ENCODE data around the gene CDCA3. TPM values are rescaled to one million over a fixed set of nuclear protein-coding genes. Genes with fewer than 3 reads are reported as not detected.

Gene CDCA3
- total RNA-seq, 1 donor from 2014 or later = 3.2 TPM

DNA sequence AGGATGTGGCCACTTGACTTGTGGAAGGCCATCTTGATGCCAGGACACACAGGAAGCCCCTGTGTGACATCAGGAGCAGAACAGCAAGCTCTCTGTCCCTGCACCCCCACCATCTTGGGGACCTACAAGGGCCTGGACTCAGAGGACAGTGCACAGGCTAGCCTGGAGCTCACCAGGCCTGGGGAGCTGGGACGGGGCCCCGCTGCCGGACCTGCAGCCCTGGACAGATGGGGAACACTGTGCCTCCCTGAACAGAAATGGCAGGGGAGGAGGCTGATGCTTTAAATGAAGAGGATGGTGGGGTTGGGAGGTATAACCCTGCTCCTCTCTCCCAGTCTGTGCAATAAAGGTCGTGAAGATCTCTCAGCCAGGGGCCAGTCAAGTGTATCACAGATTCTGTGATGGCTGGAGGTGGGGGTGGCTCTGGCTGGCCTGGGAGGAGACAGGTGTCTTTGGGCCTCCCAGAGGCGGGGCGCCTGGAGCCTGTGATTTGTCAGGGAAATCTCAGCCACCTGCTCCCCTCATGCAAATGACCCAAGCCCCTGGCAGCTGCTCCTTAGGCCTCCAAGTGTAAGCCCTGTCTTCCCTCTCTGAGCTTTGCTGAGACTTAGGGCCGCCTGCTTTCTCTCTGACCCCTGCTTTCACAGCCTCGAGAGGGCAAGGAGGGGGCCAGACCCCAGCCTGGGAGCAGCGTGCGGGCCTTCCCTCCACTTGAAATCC, 11.4 kb downstream of the CDCA3 start:
- peaks cover 11% of the 10 kb centered on the region for H3K36me3 Mint-ChIP-seq (ENCODE audit: low read depth, unreplicated experiment)
- no peak for FAIRE-seq

DNA sequence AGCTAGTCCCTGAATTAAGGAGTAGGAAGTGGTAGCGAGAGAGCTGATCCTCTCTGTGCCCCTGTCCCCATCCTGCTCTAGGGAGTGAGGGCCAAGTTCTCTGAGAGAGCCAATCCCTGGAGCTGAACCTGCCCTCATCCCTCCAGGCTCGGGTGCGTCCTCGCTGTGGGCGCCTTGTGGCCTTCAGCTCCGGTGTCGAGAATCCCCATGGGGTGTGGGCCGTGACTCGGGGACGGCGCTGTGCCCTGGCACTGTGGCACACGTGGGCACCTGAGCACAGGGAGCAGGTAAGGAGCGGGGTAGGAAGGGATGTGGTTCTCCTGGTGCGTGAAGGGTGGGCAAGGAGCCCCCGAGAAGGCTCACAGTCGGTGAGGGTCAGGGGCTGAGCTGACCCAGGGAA, 12.2 kb downstream of the CDCA3 start:
- H3K27me3 ChIP-seq (ENCODE audit: insufficient read depth, low read length) = no peaks in the 10 kb centered on the region
- no peaks in the 10 kb centered on the region for H3K79me2 ChIP-seq (ENCODE audit: insufficient read depth, low read length)
- Mint-ChIP-seq H3K4me1 (ENCODE audit: low read depth, unreplicated experiment) (no peaks in the 10 kb centered on the region), H3K27me3 (ENCODE audit: low read depth, unreplicated experiment) (no peaks in the 10 kb centered on the region), H3K36me3 (ENCODE audit: low read depth, unreplicated experiment) (peaks cover 11% of the 10 kb centered on the region), H3K9me3 (ENCODE audit: unreplicated experiment) (no peaks in the 10 kb centered on the region), H3K4me3 (ENCODE audit: unreplicated experiment) (no peak overlapping the region), H3K27ac (ENCODE audit: unreplicated experiment) (no peak overlapping the region)
- FAIRE-seq (no peak), DNase-seq (ENCODE audit: low read depth) (no peak)
- no peaks in the 10 kb centered on the region for H3K4me1 ChIP-seq (ENCODE audit: insufficient read depth, low read length)
- no peaks in the 10 kb centered on the region for H3K9me3 ChIP-seq (ENCODE audit: insufficient read depth, low read depth, low read length)
- H3K27ac ChIP-seq (ENCODE audit: low read depth, low read length) = no peak overlapping the region
- no peak overlapping the region for H3K9ac ChIP-seq (ENCODE audit: low read length)
- H3K4me3 ChIP-seq (ENCODE audit: insufficient read depth, low read depth, low read length) = no peak overlapping the region
- no peak overlapping the region for H3K4me2 ChIP-seq (ENCODE audit: low read length)
- peaks cover 34% of the 10 kb centered on the region for H3K36me3 ChIP-seq (ENCODE audit: insufficient read depth, low read length)
- TF ChIP-seq, protein P1, sequence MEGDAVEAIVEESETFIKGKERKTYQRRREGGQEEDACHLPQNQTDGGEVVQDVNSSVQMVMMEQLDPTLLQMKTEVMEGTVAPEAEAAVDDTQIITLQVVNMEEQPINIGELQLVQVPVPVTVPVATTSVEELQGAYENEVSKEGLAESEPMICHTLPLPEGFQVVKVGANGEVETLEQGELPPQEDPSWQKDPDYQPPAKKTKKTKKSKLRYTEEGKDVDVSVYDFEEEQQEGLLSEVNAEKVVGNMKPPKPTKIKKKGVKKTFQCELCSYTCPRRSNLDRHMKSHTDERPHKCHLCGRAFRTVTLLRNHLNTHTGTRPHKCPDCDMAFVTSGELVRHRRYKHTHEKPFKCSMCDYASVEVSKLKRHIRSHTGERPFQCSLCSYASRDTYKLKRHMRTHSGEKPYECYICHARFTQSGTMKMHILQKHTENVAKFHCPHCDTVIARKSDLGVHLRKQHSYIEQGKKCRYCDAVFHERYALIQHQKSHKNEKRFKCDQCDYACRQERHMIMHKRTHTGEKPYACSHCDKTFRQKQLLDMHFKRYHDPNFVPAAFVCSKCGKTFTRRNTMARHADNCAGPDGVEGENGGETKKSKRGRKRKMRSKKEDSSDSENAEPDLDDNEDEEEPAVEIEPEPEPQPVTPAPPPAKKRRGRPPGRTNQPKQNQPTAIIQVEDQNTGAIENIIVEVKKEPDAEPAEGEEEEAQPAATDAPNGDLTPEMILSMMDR (IDR thresholded peaks at IDR 0.05; ENCODE audit: insufficient read depth, low read depth, low read length) = no peak
- TF ChIP-seq EZH2 (IDR thresholded peaks at IDR 0.05; ENCODE audit: insufficient read depth, low read length) = no peak
- H4K20me1 ChIP-seq (ENCODE audit: insufficient read depth, low read length) = peaks cover 27% of the 10 kb centered on the region
- no peak overlapping the region for H2AFZ ChIP-seq (ENCODE audit: low read depth, low read length)

More for the DNA sequence above, 11.4 kb downstream of the CDCA3 start:
- H3K9me3 Mint-ChIP-seq (ENCODE audit: unreplicated experiment) = no peaks in the 10 kb centered on the region
- Histone ChIP-seq H3K36me3 (ENCODE audit: insufficient read depth, low read length) (peaks cover 32% of the 10 kb centered on the region), H3K79me2 (ENCODE audit: insufficient read depth, low read length) (no peaks in the 10 kb centered on the region), H3K27ac (ENCODE audit: low read depth, low read length) (no peak overlapping the region), H3K4me3 (ENCODE audit: insufficient read depth, low read depth, low read length) (no peak overlapping the region), H3K4me1 (ENCODE audit: insufficient read depth, low read length) (no peaks in the 10 kb centered on the region), H3K9ac (ENCODE audit: low read length) (no peak overlapping the region), H3K9me3 (ENCODE audit: insufficient read depth, low read depth, low read length) (no peaks in the 10 kb centered on the region), H4K20me1 (ENCODE audit: insufficient read depth, low read length) (peaks cover 26% of the 10 kb centered on the region), H2AFZ (ENCODE audit: low read depth, low read length) (no peak overlapping the region), H3K4me2 (ENCODE audit: low read length) (no peak overlapping the region), H3K27me3 (ENCODE audit: insufficient read depth, low read length) (no peaks in the 10 kb centered on the region)
- no peak for TF ChIP-seq EZH2 (IDR thresholded peaks at IDR 0.05; ENCODE audit: insufficient read depth, low read length)
- TF ChIP-seq, protein P1 (IDR thresholded peaks at IDR 0.05; ENCODE audit: insufficient read depth, low read depth, low read length) = no peak
- DNase-seq (ENCODE audit: low read depth) = no peak
- no peaks in the 10 kb centered on the region for H3K27me3 Mint-ChIP-seq (ENCODE audit: low read depth, unreplicated experiment)
- H3K27ac Mint-ChIP-seq (ENCODE audit: unreplicated experiment) = no peak overlapping the region
- no peaks in the 10 kb centered on the region for H3K4me1 Mint-ChIP-seq (ENCODE audit: low read depth, unreplicated experiment)
- no peak overlapping the region for H3K4me3 Mint-ChIP-seq (ENCODE audit: unreplicated experiment)

DNA sequence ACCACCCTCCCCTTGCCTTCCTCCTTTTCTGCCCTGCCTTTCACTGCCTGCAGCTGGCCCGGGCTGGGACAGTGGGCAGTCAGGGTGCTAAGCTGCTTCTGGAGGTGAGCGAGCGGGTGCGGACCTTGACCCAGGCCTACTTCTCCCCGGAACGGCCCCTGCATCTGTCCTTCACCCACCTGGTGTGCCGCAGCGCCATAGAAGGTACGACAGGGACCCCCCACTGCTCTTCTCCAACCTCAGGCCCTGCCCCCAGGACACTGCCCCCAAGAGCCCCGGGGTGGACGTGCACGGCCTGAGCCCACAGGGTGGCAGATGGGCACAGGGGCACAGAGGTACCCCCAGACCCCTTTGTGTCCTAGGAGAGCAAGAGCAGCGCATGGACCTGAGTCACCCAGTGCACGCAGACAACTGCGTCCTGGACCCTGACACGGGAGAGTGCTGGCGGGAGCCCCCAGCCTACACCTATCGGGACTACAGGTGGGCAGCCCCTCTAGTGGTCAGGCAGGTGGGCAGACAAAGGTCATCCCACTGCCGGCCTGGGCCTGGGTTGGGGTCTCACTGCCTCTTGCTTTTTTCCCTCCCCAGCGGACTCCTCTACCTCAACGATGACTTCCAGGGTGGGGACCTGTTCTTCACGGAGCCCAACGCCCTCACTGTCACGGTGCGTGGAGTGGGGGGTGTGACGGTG, 13.6 kb downstream of the CDCA3 start:
- H3K27ac ChIP-seq (ENCODE audit: low read depth, low read length) = no peak overlapping the region
- Mint-ChIP-seq H3K4me3 (ENCODE audit: unreplicated experiment) (no peak overlapping the region), H3K9me3 (ENCODE audit: unreplicated experiment) (no peaks in the 10 kb centered on the region), H3K27ac (ENCODE audit: unreplicated experiment) (no peak overlapping the region), H3K4me1 (ENCODE audit: low read depth, unreplicated experiment) (no peaks in the 10 kb centered on the region), H3K27me3 (ENCODE audit: low read depth, unreplicated experiment) (no peaks in the 10 kb centered on the region), H3K36me3 (ENCODE audit: low read depth, unreplicated experiment) (peaks cover 7% of the 10 kb centered on the region)
- H3K27me3 ChIP-seq (ENCODE audit: insufficient read depth, low read length) = no peaks in the 10 kb centered on the region
- H3K4me3 ChIP-seq (ENCODE audit: insufficient read depth, low read depth, low read length) = no peak overlapping the region
- no peak for TF ChIP-seq EZH2 (IDR thresholded peaks at IDR 0.05; ENCODE audit: insufficient read depth, low read length)
- TF ChIP-seq, protein P1 (IDR thresholded peaks at IDR 0.05; ENCODE audit: insufficient read depth, low read depth, low read length) = no peak
- no peaks in the 10 kb centered on the region for H3K9me3 ChIP-seq (ENCODE audit: insufficient read depth, low read depth, low read length)
- H3K9ac ChIP-seq (ENCODE audit: low read length) = no peak overlapping the region
- no peaks in the 10 kb centered on the region for H3K79me2 ChIP-seq (ENCODE audit: insufficient read depth, low read length)
- no peaks in the 10 kb centered on the region for H3K4me1 ChIP-seq (ENCODE audit: insufficient read depth, low read length)
- peaks cover 34% of the 10 kb centered on the region for H3K36me3 ChIP-seq (ENCODE audit: insufficient read depth, low read length)
- H3K4me2 ChIP-seq (ENCODE audit: low read length) = no peak overlapping the region
- peaks cover 25% of the 10 kb centered on the region for H4K20me1 ChIP-seq (ENCODE audit: insufficient read depth, low read length)
- DNase-seq (ENCODE audit: low read depth) (no peak), FAIRE-seq (no peak)
- no peak overlapping the region for H2AFZ ChIP-seq (ENCODE audit: low read depth, low read length)

All from astrocyte (in vitro differentiated cells and primary cell).